HG02870 (cell line): ENCODE results near the gene DHRS7C.

Experiments used
- ATAC-seq: cut with Tn5 transposase; IDR thresholded peaks from one replicate; pipeline ENCODE4 v1.9.1; 2021; ENCODE audit warnings: mild to moderate bottlenecking, moderate library complexity; ENCODE audit not compliant: unreplicated experiment

Gene DHRS7C

DNA sequence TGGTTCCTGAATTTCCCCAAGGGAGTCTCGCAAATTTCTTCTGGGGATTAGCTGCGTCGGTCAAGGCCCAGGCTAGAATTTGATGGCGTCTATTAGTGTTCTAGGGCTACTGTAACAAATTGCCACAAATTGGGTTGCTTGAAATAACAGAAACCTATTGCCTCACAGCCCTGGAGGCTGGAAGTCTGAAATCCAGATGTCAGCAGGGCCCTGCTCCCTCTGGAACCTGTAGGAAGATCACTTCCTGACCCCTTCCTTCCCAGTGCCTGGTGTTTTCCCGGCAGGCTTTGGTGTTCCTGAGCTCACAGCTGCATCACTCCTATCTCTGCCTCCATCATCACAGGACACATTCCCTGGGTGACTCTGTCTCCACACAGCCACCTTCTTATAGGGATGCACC lies 24.4 kb downstream of the DHRS7C start:
- ATAC-seq = no peak

DNA sequence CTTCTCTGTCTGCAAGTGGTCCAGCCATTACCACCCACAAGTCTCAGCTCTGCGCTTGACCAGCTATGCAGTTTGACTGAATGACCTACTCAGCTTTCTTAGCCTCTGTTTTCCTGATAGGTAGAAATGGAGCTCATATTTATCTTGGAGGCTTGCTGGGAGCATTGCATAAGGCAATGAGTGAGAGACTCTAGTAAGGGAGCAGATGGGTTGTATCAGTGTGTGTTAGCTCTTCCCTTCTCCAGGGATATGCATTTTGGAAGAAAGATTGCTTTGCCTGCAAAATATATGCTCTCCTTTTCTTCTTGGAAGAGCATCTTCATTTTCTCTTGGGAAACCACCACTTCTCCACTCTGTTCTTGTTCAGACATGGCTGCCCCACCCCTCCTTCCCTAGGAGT lies 26.1 kb downstream of the DHRS7C start:
- no peak for ATAC-seq

DNA sequence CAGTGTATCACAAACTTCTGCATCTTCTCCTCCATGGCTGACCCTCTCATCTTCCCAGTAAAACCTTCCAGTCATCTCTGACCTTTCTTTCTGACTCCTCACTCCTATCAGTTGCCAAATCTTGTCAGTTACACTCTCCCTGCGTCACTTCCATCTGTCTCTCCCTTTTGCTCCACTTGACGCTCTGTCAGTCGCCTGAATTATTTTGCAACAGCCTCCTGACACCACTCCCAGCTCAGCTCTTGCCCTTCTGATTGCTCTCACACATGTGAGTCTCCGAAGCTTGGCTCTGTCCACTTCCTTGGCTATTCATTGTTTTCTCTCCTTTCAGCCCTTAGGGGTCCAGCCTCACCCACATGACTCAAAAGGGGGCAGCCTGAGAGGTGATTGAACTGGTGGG lies 27.7 kb downstream of the DHRS7C start:
- no peak for ATAC-seq

DNA sequence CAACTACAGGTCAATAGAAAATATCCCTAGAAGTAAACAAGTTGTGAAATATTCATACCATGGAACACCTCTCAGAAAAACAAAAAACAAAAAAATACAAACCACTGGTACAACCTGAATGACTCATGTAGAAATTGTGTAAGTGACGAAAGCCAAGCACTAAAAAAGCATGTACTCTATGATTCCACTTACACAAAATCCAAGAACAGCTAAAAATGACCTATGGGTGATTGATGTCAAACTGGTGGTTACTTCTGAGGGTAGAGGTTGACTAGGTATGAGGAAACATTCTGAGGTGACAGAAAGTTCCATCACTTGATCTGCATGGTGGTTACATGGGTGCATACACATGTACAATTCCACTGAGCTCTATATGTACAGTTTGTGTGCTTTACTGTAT lies 31.1 kb downstream of the DHRS7C start:
- ATAC-seq = no peak

DNA sequence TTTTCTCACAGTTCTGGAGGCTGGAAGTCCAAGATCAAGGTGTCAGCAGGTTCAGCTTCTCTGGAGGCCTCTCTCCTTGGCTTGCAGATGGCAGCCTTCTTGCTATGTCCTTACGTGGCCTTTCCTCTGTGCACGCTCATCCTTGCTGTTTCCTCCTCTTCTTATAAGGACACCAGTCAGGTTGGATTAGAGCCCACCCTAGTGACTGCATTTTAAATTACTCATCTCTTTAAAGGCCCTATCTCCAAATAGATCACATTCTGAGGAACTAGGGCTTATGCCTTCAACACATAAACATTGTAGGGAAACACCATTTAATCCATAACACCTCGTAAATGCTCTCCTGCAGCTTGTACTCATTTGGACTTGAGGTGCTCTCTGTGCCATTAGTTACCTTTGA lies 36.3 kb downstream of the DHRS7C start:
- no peak for ATAC-seq

DNA sequence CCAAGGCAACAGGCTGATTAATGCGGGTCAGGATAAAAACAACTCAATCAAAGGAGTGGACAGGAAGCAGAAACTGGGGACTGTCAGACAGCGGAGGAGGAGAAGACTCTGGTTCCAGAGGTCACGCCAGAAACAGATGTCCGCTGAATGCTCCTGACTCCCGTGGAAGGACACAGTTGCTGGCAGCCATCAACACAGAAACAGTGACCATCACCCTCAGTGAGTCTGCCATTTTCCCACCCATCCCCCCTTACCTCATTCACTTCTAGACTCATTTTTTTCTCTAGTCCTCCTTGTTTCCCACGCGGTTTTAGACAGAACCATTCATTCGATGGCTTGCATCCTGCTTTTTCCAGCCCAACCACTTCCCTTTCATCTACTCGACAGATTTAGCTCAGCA lies 40.9 kb downstream of the DHRS7C start:
- no peak for ATAC-seq

DNA sequence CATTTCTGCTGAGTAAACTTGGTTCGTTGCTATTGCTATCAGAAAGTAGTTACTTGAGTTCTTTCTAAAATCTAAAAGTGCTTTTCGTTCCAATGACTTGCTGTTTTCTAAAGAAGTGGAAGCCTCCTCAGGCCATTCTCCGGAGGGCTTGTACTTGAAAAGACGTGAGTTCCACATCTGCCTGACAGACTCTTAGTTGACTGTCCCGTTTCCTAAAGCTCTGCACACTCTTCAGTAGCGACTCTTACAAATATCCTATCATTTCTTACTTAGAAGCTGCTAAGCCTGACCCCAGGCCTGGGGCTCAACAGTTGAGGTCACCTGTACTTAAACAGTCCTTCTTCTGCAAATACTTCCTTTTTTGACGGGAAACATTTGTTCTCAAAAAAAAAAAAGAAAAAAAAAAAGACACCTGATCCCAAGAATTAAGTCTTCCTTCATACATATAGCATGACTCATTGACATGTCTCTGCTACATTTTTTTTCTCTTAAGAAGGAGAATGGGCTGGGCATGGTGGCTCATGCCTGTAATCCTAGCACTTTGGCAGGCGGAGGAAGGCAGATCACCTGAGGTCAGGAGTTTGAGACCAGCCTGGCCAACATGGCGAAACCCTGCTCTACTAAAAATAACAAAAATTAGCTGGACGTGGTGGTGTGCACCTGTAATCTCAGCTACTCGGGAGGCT lies 61.5 kb downstream of the DHRS7C start:
- no peak for ATAC-seq

DNA sequence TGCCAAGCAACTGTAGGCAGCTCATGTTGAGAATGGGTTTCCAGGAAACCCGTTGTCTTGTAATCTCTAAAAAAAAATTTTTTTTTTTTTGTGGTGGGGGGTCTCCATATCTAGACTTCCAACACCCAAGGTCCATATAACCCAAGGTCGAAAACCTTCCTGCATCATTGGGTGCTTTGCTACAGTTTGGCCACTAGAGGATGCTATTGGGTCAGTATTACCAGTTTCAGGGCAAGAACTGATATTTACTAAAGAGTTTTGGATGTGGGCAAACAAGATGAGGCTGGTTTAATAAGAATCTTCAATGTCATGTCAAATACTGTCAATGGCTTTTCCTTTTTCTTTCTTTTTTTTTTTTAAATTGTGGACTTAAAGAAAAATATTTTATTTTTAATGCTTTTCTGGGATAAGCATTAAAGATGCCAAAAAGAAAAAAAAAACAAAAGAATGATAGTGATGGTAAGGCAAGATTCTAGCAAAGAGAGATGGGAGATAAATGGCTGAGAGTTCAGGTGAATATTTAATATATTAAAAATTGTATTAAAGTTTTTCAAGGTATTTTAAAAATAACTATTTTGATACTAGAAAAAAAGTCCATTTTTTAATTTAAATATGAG lies 62.2 kb downstream of the DHRS7C start:
- ATAC-seq = no peak

DNA sequence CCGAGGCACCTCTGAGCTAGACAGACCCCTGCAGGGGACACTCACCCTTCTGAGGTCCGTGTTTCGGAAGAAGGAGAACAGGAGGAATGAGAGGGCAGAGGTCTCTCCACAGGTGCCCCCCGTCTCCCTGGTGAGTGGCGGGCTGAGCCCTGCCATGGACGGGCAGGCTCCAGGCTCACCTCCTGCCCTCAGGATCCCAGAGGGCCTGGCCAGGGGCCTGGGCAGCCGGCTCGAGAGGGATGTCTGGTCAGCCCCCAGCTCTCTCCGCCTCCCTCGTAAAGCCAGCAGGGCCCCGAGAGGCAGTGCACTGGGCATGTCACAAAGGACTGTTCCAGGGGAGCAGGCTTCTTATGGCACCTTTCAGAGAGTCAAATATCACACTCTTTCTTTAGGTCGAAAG lies 62.8 kb downstream of the DHRS7C start:
- ATAC-seq = no peak

DNA sequence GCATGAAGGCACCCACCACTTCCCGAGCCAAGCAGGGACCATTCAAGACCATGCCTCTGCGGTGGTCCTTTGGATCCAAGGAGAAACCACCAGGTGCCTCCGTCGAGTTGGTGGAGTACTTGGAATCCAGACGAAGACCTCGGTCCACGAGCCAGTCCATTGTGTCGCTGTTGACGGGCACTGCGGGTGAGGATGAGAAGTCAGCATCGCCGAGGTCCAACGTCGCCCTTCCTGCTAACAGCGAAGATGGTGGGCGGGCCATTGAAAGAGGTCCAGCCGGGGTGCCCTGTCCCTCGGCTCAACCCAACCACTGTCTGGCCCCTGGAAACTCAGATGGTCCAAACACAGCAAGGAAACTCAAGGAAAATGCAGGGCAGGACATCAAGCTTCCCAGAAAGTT lies 63.4 kb downstream of the DHRS7C start:
- ATAC-seq = no peak

DNA sequence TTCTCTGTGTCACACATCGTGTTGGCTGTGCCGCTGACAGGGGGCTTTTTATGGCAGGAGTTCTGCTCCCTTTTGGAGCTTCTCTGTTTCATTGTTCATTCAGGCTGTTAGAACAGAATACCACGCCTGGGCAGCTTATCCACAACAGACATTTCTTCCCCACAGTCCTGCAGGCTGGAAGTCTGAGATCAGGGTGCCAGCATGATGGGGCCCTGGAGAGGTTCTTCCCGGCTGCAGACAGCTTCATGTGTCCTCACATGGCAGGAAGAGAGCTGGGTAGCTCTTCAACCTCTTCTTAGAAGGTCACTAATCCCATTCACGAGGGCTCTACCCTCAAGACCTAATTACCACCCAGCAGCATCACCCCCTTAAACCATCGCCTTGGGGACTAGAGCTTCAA lies 65.1 kb downstream of the DHRS7C start:
- no peak for ATAC-seq

DNA sequence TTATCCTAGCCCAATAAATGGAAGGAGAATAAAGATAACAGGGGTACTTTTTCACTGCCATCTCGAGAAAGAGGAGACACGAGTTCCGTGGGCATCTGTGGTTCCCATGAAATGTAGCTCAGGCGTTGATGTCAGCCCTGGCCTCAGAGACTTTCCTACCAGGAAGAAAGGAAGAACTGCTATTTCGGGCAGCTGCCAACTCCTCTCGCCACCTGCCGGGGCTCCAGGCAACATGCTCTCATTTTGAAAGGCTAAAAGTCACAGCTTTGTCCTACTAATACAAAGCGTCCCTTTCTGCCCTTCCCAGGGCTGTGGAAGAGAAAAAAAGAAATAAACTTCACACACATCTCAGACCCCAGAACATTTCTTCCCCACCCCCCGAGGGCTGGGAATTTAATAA lies 65.8 kb downstream of the DHRS7C start:
- no peak for ATAC-seq
